NCI-H526 treated with DMSO at 0.1 percent for 48 hours (cell line): ENCODE data around the gene CDC73.
"Not testable (repeated sequence)": the region's sequence is repeated elsewhere in the genome, so short reads cannot be mapped to it uniquely, and the experiment has no call there.

Experiments
- DNase-seq: peaks from one replicate; lab custom pipeline; 2025; lab: John Stamatoyannopoulos, UW

Gene CDC73

GRCh38 chr1:193231146-193231545 lies 109.3 kb downstream of the CDC73 start:
- DNase-seq = not testable (repeated sequence)

DNA sequence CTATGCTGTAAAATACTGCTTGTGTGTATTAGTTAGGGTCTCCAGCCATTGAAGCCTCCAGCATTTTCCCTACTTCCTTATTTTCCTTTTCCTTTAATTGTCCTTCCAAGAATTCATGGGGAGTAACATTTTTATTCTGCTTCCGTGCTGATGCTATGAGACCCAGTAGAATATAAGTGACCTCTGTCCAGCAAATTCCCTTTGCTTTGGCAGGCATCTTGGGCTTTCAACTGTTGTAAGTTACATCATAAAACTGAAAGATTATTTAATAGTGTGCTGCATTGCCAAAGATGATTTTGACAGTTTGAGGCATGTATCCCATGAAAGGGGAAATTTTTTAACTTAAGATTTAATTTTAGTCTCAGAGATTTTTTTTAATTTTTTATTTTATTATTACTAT lies 112.7 kb downstream of the CDC73 start:
- DNase-seq = no peak

DNA sequence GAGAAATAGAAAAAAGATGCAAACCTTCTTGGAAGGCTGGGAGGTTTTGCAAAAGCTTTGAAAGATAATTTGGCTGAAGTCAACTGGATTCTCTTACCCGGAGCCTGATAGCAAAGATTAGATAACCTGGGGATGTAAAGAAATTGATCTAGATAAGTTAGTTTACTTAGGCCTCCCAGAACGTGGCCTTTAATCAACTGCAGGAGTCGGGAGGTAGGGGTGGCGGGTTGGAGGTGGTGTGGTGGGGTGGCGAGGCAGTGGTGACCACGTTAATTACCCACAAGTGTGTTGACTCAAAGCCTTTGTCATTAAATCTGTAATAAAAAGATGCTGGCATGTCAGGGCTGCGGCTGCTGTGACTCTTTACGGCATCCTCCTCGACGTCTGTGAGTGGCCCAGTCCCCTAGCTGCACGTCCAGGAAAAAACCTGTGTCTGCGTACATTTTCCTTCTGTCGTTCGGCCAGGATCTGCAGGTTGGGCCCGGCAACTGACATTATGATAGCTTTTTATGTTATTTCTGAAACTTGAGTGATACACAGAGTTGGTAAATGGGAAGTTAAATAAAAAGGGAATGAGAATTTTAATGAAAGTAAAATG lies 115.6 kb downstream of the CDC73 start:
- DNase-seq = no peak

- no peak for DNase-seq
Measured at GRCh38 chr1:193240609-193241008, 118.8 kb downstream of the CDC73 start.

- no peak for DNase-seq
Measured at GRCh38 chr1:193241132-193241827, 119.4 kb downstream of the CDC73 start.

DNA sequence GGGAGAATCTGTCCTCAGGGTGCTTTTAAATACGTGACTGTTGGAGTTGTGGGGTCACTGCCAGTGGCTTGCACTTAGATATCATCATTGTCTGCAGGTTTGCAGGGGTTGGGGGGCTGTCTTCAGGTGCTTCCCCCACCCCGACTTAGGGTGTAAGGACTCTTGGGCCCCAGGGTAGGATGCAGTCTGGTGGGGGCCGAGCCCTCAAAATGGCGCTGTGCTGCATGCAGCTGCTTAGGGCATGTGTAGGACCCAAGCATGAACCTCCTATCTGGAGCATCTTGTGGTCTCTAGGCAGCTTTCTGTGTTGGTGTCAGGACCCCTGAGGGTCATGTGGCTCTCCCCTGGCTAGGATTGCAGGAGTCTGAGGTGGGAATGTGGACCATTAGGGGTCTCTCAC lies 120.2 kb downstream of the CDC73 start:
- DNase-seq = no peak

- no peak for DNase-seq
Measured at GRCh38 chr1:193249187-193249586, 127.4 kb downstream of the CDC73 start.

- no peak for DNase-seq
Measured at GRCh38 chr1:193251950-193252349, 130.1 kb downstream of the CDC73 start.

DNA sequence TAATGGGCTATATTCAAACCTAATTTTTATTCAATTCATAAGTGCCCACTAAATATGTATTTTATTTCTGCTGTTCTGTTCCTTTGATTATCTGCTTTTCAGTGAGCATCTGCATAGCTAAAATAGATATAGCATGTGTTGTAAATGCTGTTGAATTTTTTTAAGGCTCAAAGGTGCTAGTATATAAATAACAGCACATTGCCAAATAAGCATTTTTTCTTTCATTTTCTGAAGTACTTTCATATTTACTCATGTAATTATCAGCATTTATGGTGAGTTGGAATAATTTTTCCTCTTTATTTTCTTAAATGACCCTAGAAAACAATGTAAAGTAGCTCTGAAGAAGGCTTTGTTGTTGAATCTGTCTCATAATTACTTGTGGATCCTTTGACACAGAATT lies 134.2 kb downstream of the CDC73 start:
- no peak for DNase-seq

DNA sequence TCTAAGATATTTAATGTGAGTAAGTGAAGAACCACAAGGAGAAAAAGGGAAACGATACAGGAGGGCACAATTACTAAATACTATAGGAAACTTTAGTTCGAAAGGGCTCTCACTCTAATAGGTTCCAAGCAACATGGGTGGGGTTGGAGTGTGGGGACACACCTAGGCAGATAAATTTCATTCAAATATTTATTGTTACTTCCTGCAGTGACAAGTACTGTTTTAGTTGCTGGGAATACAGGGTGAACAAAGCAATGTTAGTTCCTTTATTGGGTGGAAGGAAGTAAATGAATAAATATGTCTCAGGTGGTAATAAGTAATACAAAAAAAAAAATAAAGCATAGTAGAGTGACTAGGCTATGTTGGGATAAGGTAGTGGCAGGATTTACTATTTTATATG lies 137.8 kb downstream of the CDC73 start:
- no peak for DNase-seq

DNA sequence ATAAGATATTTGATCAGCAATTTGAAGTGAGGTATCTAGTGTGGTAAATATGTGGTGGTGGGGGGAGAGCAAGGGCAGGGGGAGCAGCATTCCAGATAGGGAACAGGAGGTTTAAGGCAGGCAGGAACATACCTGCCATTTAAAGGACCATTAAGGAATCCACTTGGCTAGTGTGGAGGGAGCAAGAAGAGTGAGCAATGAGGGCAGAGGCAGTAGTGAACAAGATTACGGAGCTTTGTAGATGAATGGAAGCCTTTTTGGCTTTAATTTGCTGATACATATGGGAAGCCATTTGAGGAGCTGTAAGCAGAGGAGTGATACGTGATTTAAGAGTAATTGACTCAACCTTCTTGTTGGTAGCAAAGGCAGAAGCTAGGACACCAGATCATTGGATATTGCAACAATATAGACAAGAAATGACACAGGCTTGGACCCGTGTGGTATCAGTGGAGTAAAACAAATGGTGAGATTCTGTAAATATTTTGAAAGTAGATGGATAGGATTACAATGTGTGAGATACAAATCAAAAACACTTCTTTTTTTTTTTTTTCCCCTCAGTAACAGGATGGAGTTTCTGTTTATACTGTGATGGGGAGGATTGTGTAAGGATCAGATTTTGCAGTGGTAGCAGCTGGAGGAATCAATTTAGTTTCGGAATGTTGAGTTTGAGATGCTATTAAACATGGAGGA lies 138.4 kb downstream of the CDC73 start:
- DNase-seq = no peak

GRCh38 chr1:193260896-193261295 lies 139.1 kb downstream of the CDC73 start:
- no peak for DNase-seq

GRCh38 chr1:193262661-193263060 lies 140.8 kb downstream of the CDC73 start:
- no peak for DNase-seq

GRCh38 chr1:193264313-193265065 lies 142.7 kb downstream of the CDC73 start:
- DNase-seq = no peak

GRCh38 chr1:193265716-193266115 lies 143.9 kb downstream of the CDC73 start:
- no peak for DNase-seq

DNA sequence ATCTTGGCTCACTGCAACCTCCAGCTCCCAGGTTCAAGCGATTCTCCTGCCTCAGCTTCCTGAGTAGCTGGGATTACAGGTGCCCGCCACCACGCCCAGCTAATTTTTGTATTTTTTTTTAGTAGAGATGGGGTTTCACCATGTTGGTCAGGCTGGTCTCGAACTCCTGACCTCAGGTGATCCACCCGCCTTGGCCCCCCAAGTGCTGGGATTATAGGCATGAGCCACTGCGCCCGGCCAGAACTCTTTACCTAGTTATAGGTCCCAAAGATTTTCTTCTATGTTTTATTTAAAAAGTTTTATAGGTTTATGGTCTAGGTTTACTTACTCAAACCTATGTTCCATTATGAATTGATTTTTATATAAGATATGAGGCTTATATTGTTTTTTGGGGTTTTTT lies 145.0 kb downstream of the CDC73 start:
- not testable (repeated sequence) for DNase-seq

DNA sequence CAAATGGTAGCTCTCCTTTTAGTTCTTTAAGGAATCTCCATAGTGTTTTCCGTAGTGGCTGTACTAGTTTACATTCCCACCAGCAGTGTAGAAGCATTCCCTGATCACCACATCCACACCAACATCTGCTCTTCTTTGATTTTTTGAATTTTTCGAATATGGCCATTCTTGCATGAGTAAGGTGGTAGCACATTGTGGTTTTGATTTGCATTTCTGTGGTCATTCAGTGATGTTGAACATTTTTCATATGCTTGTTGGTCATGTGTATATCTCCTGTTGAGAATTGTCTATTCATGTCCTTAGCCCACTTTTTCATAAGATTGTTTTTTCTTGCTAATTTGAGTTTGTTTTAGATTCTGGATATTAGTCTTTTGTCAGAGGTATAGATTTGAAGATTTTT lies 149.2 kb downstream of the CDC73 start:
- no peak for DNase-seq

GRCh38 chr1:193275773-193276172 lies 153.9 kb downstream of the CDC73 start:
- DNase-seq = no peak

DNA sequence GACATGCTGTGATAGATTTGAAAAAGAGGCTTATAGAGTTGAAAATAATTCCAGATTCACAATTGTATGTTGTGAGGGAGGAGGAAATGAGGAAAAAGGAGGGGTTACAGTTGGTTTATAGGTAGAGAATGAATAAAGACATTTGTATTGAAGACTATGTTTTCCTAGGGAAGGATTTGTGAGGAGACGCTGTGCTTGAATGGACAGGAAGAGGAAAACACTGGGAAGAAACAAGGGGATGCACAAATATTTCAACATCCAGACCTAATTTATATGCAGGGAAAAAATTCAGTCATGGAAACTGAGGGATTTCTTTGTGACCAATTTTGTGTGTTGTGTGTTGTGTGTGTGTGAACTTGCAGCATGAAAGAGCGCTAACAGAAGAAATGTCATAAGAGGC lies 157.1 kb downstream of the CDC73 start:
- DNase-seq = no peak

DNA sequence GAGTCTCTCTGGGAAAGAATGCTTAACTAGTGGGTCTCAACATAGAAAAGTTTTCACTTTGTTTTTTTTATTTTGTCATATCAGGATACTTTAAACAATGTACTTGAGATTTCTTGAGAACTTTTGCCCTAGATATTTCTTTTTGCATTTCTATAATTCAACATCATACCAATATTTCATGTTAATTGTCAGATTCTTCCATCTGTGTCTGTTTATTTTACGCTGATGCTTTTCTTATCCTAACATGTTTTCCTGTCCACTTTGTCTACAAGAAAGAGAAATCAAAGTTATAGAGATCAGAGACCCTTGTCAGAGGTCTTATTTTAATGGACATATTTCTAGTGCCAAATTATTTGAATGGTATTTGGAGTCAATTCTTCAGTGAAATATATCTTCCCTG lies 160.1 kb downstream of the CDC73 start:
- DNase-seq = no peak

DNA sequence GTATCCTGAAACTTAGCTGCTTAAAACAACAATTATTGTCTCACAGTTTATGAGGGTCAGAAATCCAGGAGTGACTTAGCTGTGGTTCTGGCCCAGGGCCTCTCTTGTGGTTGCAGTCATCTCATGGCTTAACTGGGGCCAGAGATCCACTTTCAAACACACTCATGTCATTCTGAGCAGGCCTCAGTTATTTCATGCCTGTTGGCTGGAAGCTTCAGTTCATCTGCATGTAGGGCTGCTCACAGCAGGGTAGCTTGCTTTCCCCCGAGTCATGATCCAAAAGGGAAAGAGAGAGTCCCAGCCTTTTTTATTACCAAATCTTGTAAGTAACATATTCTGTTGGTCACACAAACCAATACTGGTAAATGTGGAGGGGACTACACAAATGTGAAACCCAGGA lies 161.2 kb downstream of the CDC73 start:
- no peak for DNase-seq

- no peak for DNase-seq
Measured at GRCh38 chr1:193284219-193284618, 162.4 kb downstream of the CDC73 start.

GRCh38 chr1:193285641-193286040 lies 163.8 kb downstream of the CDC73 start:
- DNase-seq = no peak
